Fibroblast of skin of abdomen (primary cell): Measurements from ENCODE around the gene CST1.

ENCODE experiments used
- DNase-seq: peaks from one replicate; pipeline ENCODE4 v3.0.0-alpha.2; 2013

The CST1 gene

DNA sequence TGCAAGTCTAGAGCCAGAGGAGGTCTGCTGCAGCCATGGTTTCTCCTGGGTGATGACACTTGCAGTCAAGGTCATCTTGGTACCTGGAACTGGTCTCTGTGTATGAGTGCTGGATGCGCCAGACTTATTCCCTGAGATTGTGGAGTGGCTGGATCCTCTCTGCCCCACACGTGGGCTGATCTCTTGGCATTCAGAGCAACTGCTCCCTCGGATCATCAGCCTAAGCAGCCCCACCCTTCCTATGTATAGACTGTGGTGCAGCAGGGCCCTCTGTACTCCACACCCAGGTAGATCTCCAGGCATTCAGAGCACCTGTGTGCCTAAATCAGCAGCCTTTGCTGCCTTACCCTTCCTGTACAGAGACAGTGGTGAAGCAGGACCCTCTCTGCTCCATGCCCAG, 49.8 kb downstream of the CST1 start:
- DNase-seq = no peak

GRCh38 chr20:23697947-23698346, 52.8 kb downstream of the CST1 start:
- no peak for DNase-seq
